ENCODE results near the gene FGGY. TPM values are rescaled to one million over a fixed set of nuclear protein-coding genes. Genes with fewer than 3 reads are reported as not detected.

Gene FGGY
- total RNA-seq, 1 experiment from 2014 or later: 12.0 TPM

- TF ChIP-seq, protein P1, sequence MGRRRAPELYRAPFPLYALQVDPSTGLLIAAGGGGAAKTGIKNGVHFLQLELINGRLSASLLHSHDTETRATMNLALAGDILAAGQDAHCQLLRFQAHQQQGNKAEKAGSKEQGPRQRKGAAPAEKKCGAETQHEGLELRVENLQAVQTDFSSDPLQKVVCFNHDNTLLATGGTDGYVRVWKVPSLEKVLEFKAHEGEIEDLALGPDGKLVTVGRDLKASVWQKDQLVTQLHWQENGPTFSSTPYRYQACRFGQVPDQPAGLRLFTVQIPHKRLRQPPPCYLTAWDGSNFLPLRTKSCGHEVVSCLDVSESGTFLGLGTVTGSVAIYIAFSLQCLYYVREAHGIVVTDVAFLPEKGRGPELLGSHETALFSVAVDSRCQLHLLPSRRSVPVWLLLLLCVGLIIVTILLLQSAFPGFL (CRISPR knock-in tag; IDR thresholded peaks at IDR 0.05; ENCODE audit: borderline replicate concordance): no peak
- TF ChIP-seq E2F1 (CRISPR knock-in tag; IDR thresholded peaks at IDR 0.05) (no peak), GRHL2 (CRISPR knock-in tag; IDR thresholded peaks at IDR 0.05; ENCODE audit: insufficient replicate concordance, severe bottlenecking) (no peak), E2F5 (CRISPR knock-in tag; IDR thresholded peaks at IDR 0.05) (no peak)
- TF ChIP-seq, protein P2, sequence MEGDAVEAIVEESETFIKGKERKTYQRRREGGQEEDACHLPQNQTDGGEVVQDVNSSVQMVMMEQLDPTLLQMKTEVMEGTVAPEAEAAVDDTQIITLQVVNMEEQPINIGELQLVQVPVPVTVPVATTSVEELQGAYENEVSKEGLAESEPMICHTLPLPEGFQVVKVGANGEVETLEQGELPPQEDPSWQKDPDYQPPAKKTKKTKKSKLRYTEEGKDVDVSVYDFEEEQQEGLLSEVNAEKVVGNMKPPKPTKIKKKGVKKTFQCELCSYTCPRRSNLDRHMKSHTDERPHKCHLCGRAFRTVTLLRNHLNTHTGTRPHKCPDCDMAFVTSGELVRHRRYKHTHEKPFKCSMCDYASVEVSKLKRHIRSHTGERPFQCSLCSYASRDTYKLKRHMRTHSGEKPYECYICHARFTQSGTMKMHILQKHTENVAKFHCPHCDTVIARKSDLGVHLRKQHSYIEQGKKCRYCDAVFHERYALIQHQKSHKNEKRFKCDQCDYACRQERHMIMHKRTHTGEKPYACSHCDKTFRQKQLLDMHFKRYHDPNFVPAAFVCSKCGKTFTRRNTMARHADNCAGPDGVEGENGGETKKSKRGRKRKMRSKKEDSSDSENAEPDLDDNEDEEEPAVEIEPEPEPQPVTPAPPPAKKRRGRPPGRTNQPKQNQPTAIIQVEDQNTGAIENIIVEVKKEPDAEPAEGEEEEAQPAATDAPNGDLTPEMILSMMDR (IDR thresholded peaks at IDR 0.05): no peak
Observed at GRCh38 chr1:59553371-59553770, 256.5 kb downstream of the FGGY start (continued).

- ChIA-PET CTCF (no interaction called here), POLR2A (no interaction called here)
- Mint-ChIP-seq H3K4me3 (no peak overlapping the region), H3K4me1 (0 out of 2 replicates have a peak, but pooled peaks cover 3% of the 10 kb centered on the region), H3K27me3 (ENCODE audit: low read depth) (no peaks in the 10 kb centered on the region), H3K9me3 (peaks cover 34% of the 10 kb centered on the region), H3K36me3 (peaks cover 20% of the 10 kb centered on the region), H3K27ac (no peak overlapping the region)
- DNase-seq (ENCODE audit: low spot score): no peak
- ATAC-seq: no peak
- TF ChIP-seq ATF1 (CRISPR knock-in tag; IDR thresholded peaks at IDR 0.05) (no peak), GABPB1 (CRISPR knock-in tag; IDR thresholded peaks at IDR 0.05) (no peak), GRHL2 (CRISPR knock-in tag; IDR thresholded peaks at IDR 0.05; ENCODE audit: insufficient replicate concordance, severe bottlenecking) (no peak), NR1H2 (CRISPR knock-in tag; IDR thresholded peaks at IDR 0.05) (no peak), ETV6 (CRISPR knock-in tag; IDR thresholded peaks at IDR 0.05) (no peak), ZNF281 (CRISPR knock-in tag; IDR thresholded peaks at IDR 0.05) (no peak), EMX1 (CRISPR knock-in tag; IDR thresholded peaks at IDR 0.05) (no peak), ZNF219 (CRISPR knock-in tag; IDR thresholded peaks at IDR 0.05; ENCODE audit: borderline replicate concordance) (no peak), MLX (CRISPR knock-in tag; IDR thresholded peaks at IDR 0.05) (no peak), AFF4 (CRISPR knock-in tag; IDR thresholded peaks at IDR 0.05; ENCODE audit: borderline replicate concordance) (no peak), SMAD4 (CRISPR knock-in tag; IDR thresholded peaks at IDR 0.05) (no peak), OVOL2 (CRISPR knock-in tag; IDR thresholded peaks at IDR 0.05; ENCODE audit: borderline replicate concordance) (no peak)
- TF ChIP-seq, protein P3, sequence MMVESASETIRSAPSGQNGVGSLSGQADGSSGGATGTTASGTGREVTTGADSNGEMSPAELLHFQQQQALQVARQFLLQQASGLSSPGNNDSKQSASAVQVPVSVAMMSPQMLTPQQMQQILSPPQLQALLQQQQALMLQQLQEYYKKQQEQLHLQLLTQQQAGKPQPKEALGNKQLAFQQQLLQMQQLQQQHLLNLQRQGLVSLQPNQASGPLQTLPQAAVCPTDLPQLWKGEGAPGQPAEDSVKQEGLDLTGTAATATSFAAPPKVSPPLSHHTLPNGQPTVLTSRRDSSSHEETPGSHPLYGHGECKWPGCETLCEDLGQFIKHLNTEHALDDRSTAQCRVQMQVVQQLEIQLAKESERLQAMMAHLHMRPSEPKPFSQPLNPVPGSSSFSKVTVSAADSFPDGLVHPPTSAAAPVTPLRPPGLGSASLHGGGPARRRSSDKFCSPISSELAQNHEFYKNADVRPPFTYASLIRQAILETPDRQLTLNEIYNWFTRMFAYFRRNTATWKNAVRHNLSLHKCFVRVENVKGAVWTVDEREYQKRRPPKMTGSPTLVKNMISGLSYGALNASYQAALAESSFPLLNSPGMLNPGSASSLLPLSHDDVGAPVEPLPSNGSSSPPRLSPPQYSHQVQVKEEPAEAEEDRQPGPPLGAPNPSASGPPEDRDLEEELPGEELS (CRISPR knock-in tag; IDR thresholded peaks at IDR 0.05): no peak
- TF ChIP-seq, protein P4, sequence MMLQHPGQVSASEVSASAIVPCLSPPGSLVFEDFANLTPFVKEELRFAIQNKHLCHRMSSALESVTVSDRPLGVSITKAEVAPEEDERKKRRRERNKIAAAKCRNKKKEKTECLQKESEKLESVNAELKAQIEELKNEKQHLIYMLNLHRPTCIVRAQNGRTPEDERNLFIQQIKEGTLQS (CRISPR knock-in tag; conservative IDR thresholded peaks at IDR 0.05): no peak
Observed at GRCh38 chr1:59554011-59554663, 257.2 kb downstream of the FGGY start.

All from WTC11 (cell line).